ENCODE data around the gene C3orf22. TPM values are rescaled to one million over a fixed set of nuclear protein-coding genes. Genes with fewer than 3 reads are reported as not detected.

The C3orf22 gene
- total RNA-seq, 1 donor from 2014 or later = not detected

GRCh38 chr3:126544596-126545281 lies 14.0 kb downstream of the C3orf22 start:
- Mint-ChIP-seq H3K9me3 (no peaks in the 10 kb centered on the region), H3K4me1 (ENCODE audit: low read depth) (peaks cover 10% of the 10 kb centered on the region), H3K4me3 (ENCODE audit: low read depth) (no peak overlapping the region), H3K27me3 (ENCODE audit: low read depth) (no peaks in the 10 kb centered on the region), H3K27ac (no peak overlapping the region), H3K36me3 (ENCODE audit: low read depth) (no peaks in the 10 kb centered on the region)
- intact Hi-C loops (cut with micrococcal nuclease) = no loop called here
- DNase-seq (ENCODE audit: low spot score) = no peak

GRCh38 chr3:126543457-126544061 lies 15.2 kb downstream of the C3orf22 start:
- Mint-ChIP-seq H3K4me3 (ENCODE audit: low read depth) (no peak overlapping the region), H3K4me1 (ENCODE audit: low read depth) (peaks cover 10% of the 10 kb centered on the region), H3K27me3 (ENCODE audit: low read depth) (no peaks in the 10 kb centered on the region), H3K27ac (no peak overlapping the region), H3K9me3 (no peaks in the 10 kb centered on the region), H3K36me3 (ENCODE audit: low read depth) (no peaks in the 10 kb centered on the region)
- intact Hi-C loops (cut with micrococcal nuclease) = no loop called here
- no peak for DNase-seq (ENCODE audit: low spot score)

- H3K4me1 Mint-ChIP-seq (ENCODE audit: low read depth) = peaks cover 10% of the 10 kb centered on the region
- H3K27ac Mint-ChIP-seq = no peak overlapping the region
- no peaks in the 10 kb centered on the region for H3K36me3 Mint-ChIP-seq (ENCODE audit: low read depth)
- intact Hi-C loops (cut with micrococcal nuclease) = no loop called here
- H3K4me3 Mint-ChIP-seq (ENCODE audit: low read depth) = no peak overlapping the region
- no peaks in the 10 kb centered on the region for H3K27me3 Mint-ChIP-seq (ENCODE audit: low read depth)
- no peak for DNase-seq (ENCODE audit: low spot score)
- H3K9me3 Mint-ChIP-seq = no peaks in the 10 kb centered on the region
These were observed 16.1 kb downstream of the C3orf22 start for GRCh38 chr3:126542340-126543241.

DNA sequence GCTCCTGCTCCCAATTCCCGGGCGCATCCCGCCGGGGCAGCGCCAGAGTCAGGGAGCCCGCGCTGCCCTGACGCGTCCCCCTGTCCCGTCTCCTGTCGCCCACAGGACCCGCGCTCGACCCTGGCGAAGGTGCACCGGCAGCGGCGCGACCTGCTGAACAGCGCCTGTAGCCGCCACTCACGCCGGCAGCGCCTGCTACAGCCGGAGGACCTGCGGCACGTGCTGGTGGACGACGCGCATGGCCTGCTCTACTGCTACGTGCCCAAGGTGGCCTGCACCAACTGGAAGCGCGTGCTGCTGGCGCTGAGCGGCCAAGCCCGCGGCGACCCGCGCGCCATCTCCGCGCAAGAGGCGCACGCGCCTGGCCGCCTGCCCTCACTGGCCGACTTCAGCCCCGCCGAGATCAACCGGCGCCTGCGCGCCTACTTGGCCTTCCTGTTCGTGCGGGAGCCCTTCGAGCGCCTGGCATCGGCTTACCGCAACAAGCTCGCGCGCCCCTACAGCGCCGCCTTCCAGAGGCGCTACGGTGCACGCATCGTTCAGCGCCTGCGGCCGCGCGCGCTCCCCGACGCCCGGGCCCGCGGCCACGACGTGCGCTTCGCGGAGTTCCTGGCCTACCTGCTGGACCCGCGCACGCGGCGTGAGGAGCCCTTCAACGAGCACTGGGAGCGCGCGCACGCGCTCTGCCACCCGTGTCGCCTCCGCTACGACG lies 16.9 kb downstream of the C3orf22 start:
- intact Hi-C loops (cut with micrococcal nuclease) = no loop called here
- no peaks in the 10 kb centered on the region for H3K27me3 Mint-ChIP-seq (ENCODE audit: low read depth)
- no peak overlapping the region for H3K4me3 Mint-ChIP-seq (ENCODE audit: low read depth)
- H3K4me1 Mint-ChIP-seq (ENCODE audit: low read depth) = peaks cover 10% of the 10 kb centered on the region
- no peaks in the 10 kb centered on the region for H3K9me3 Mint-ChIP-seq
- H3K36me3 Mint-ChIP-seq (ENCODE audit: low read depth) = no peaks in the 10 kb centered on the region
- H3K27ac Mint-ChIP-seq = no peak overlapping the region
- no peak for DNase-seq (ENCODE audit: low spot score)

DNA sequence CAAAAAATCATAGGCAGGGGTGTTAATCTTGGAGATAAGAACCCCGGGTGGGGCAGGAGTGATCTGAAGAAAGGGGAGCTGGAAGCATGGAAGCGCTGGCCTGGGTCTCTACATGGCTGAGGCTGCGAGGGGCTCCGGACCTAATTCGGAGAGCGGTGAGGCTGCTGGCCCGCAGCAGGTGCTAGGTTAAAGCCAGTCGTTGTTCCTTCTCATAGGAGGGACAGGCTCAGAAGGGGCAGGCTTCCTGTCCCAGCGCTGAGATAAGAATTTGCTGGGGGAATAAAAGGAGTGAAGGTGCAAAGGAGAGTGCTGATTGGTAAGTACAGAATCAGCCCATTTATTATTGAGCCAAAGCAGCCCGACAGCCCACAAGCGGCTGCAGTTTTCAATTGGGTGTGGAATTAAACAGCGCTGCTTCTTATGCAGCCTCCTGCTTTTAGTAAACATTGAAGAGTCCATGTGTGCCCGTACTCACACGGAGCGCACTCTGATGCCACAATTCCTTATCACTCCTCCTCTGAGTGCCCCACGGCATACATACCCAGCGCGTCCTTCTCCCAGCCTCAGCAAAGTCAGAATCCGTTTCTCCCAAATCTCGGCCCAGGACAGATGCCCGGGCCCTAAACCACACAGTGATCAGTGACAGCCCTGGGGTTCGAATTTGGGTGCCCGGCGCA lies 17.6 kb downstream of the C3orf22 start:
- Mint-ChIP-seq H3K36me3 (ENCODE audit: low read depth) (no peaks in the 10 kb centered on the region), H3K27ac (no peak overlapping the region), H3K4me1 (ENCODE audit: low read depth) (peaks cover 10% of the 10 kb centered on the region), H3K9me3 (no peaks in the 10 kb centered on the region), H3K27me3 (ENCODE audit: low read depth) (no peaks in the 10 kb centered on the region), H3K4me3 (ENCODE audit: low read depth) (no peak overlapping the region)
- intact Hi-C loops (cut with micrococcal nuclease) = no loop called here
- DNase-seq (ENCODE audit: low spot score) = no peak

- no peak overlapping the region for H3K4me3 Mint-ChIP-seq (ENCODE audit: low read depth)
- H3K27me3 Mint-ChIP-seq (ENCODE audit: low read depth) = no peaks in the 10 kb centered on the region
- peaks cover 10% of the 10 kb centered on the region for H3K4me1 Mint-ChIP-seq (ENCODE audit: low read depth)
- H3K36me3 Mint-ChIP-seq (ENCODE audit: low read depth) = no peaks in the 10 kb centered on the region
- intact Hi-C loops (cut with micrococcal nuclease) = no loop called here
- no peaks in the 10 kb centered on the region for H3K9me3 Mint-ChIP-seq
- H3K27ac Mint-ChIP-seq = no peak overlapping the region
- DNase-seq (ENCODE audit: low spot score) = no peak
These were observed 18.3 kb downstream of the C3orf22 start for GRCh38 chr3:126540342-126540849.

GRCh38 chr3:126539558-126540250 lies 19.0 kb downstream of the C3orf22 start:
- H3K4me3 Mint-ChIP-seq (ENCODE audit: low read depth) = no peak overlapping the region
- no peaks in the 10 kb centered on the region for H3K27me3 Mint-ChIP-seq (ENCODE audit: low read depth)
- DNase-seq (ENCODE audit: low spot score) = no peak
- intact Hi-C loops (cut with micrococcal nuclease) = no loop called here
- peaks cover 10% of the 10 kb centered on the region for H3K4me1 Mint-ChIP-seq (ENCODE audit: low read depth)
- H3K27ac Mint-ChIP-seq = no peak overlapping the region
- H3K9me3 Mint-ChIP-seq = no peaks in the 10 kb centered on the region
- no peaks in the 10 kb centered on the region for H3K36me3 Mint-ChIP-seq (ENCODE audit: low read depth)

DNA sequence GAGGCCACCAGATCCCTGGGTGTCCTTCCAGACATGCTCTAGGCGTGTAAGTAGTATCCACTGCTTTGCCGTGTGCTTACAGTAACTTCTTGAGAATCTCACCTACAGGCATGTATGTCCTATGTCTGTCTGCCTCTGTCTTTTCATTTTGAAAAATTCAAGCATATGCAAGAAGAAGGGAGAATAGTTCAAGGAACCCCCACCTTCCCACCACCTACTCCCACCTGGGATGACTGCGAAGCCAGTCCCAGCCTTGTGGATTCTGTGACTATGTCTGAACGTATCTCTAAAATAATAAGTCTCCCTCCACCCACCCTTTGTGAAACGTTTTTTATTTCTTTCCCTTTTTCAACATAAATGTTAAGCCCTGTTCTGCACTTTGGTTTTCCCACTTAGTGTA lies 19.8 kb downstream of the C3orf22 start:
- H3K4me1 Mint-ChIP-seq (ENCODE audit: low read depth) = peaks cover 10% of the 10 kb centered on the region
- intact Hi-C loops (cut with micrococcal nuclease) = no loop called here
- no peaks in the 10 kb centered on the region for H3K36me3 Mint-ChIP-seq (ENCODE audit: low read depth)
- no peak overlapping the region for H3K4me3 Mint-ChIP-seq (ENCODE audit: low read depth)
- H3K9me3 Mint-ChIP-seq = no peaks in the 10 kb centered on the region
- DNase-seq (ENCODE audit: low spot score) = no peak
- H3K27me3 Mint-ChIP-seq (ENCODE audit: low read depth) = peaks cover 4% of the 10 kb centered on the region
- H3K27ac Mint-ChIP-seq = no peak overlapping the region

DNA sequence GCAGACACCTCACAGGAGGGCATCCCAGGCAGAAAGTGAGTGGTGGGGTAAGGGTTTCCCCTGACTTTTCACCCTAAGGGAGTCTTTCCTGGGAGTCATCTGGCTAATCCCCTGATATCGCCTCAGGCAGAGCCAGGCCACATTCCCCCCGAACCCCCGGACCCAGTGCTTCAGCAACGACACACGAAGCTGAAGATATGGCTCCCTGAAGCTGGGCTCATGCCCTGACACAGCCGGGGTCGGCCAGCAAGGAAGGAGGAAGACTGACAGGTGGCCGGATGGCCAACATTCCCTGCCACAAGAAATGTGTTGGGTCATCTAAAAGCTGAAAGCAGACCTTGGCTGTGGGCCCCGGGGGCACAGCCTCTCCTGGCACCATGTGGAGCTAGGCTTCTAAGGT lies 20.4 kb downstream of the C3orf22 start:
- Mint-ChIP-seq H3K27me3 (ENCODE audit: low read depth) (peaks cover 10% of the 10 kb centered on the region), H3K4me3 (ENCODE audit: low read depth) (no peak overlapping the region), H3K9me3 (no peaks in the 10 kb centered on the region), H3K27ac (no peak overlapping the region), H3K4me1 (ENCODE audit: low read depth) (peaks cover 10% of the 10 kb centered on the region), H3K36me3 (ENCODE audit: low read depth) (no peaks in the 10 kb centered on the region)
- intact Hi-C loops (cut with micrococcal nuclease) = no loop called here
- DNase-seq (ENCODE audit: low spot score) = no peak

- Mint-ChIP-seq H3K4me1 (ENCODE audit: low read depth) (peaks cover 10% of the 10 kb centered on the region), H3K27me3 (ENCODE audit: low read depth) (peaks cover 10% of the 10 kb centered on the region), H3K27ac (no peak overlapping the region), H3K4me3 (ENCODE audit: low read depth) (no peak overlapping the region), H3K36me3 (ENCODE audit: low read depth) (no peaks in the 10 kb centered on the region), H3K9me3 (no peaks in the 10 kb centered on the region)
- intact Hi-C loops (cut with micrococcal nuclease) = no loop called here
- DNase-seq (ENCODE audit: low spot score) = no peak
These were observed 20.9 kb downstream of the C3orf22 start for GRCh38 chr3:126537730-126538281.

DNA sequence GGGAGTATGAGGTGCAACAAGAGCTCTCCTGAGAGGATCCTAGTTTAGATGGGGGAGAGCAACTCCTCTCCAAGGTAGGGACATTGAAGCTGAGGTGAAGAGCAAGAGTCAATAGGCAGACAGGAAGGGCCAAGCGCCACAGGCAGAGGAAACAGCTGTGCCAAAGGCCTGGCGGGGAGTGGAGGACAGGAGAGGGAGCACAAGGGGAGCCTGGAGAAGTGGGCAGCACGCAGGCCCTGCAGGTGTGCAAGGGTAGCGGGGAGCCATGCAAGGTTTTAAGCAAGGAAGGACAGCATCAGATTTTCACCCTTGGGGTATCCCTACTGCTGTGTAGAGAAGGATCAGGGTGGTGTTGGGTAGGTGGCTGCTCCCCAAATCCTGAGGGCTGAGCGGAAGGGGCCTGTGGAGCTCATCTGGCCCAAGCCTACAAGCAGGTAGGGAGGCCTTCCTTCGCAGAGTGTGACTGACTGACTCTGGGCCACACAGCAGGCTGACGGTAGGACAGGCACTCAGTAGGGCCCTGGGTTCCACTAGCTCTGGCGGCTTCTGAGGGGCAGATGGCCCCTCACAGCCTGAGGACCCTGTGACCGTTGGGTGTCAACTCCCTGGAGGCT lies 21.5 kb downstream of the C3orf22 start:
- intact Hi-C loops (cut with micrococcal nuclease) = no loop called here
- no peak overlapping the region for H3K4me3 Mint-ChIP-seq (ENCODE audit: low read depth)
- H3K9me3 Mint-ChIP-seq = no peaks in the 10 kb centered on the region
- H3K27ac Mint-ChIP-seq = no peak overlapping the region
- no peak for DNase-seq (ENCODE audit: low spot score)
- H3K36me3 Mint-ChIP-seq (ENCODE audit: low read depth) = no peaks in the 10 kb centered on the region
- H3K4me1 Mint-ChIP-seq (ENCODE audit: low read depth) = peaks cover 10% of the 10 kb centered on the region
- peaks cover 10% of the 10 kb centered on the region for H3K27me3 Mint-ChIP-seq (ENCODE audit: low read depth)

Data from activated T-helper 2 cell treated with anti-CD3 and anti-CD28 coated beads, Interferon-gamma antibody, Interleukin-2, Interleukin-4, amounts not matched to agents 10 μg/mL and 5 μg/mL and 100 μg/mL, durations not matched to agents 14 hours and 24 hours and 36 hours (primary cell).